IPS-20b (cell line): ENCODE results near the gene SLC9B1.

ENCODE experiments used
- H3K27ac ChIP-seq: one replicate; pipeline ENCODE4 v1.5.1; 2013; ENCODE audit warnings: low read length
- H3K27me3 ChIP-seq: 2 replicates; pipeline ENCODE4 v1.6.1; 2013; ENCODE audit warnings: mild to moderate bottlenecking, low read length, inconsistent platforms; ENCODE audit not compliant: insufficient read depth
- H3K36me3 ChIP-seq: 2 replicates; pipeline ENCODE4 v1.6.1; 2013; ENCODE audit warnings: low read depth, mild to moderate bottlenecking, inconsistent platforms, low read length, moderate library complexity; ENCODE audit not compliant: insufficient read depth
- H3K4me1 ChIP-seq: 2 replicates; pipeline ENCODE4 v1.6.1; 2013; ENCODE audit warnings: mild to moderate bottlenecking, control low read depth, inconsistent platforms, low read length, moderate library complexity; ENCODE audit not compliant: insufficient read depth
- H3K4me3 ChIP-seq: 2 replicates; pipeline ENCODE4 v1.5.1; 2013; ENCODE audit warnings: mild to moderate bottlenecking, low read length, inconsistent platforms
- H3K9ac ChIP-seq: 2 replicates; pipeline ENCODE4 v1.6.1; 2013; ENCODE audit warnings: low read depth, mild to moderate bottlenecking, inconsistent platforms, low read length, moderate library complexity
- H3K9me3 ChIP-seq: 2 replicates; pipeline ENCODE4 v1.6.1; 2013; ENCODE audit warnings: mild to moderate bottlenecking, low read depth, low read length, inconsistent platforms; ENCODE audit not compliant: insufficient read depth

SLC9B1 gene

GRCh38 chr4:103019308-103020124, at the start of gene SLC9B1:
SLC9B1 (minus strand) TSS chr4:103019705; CDS start chr4:102991711, 27,994 bp downstream.
- Histone ChIP-seq H3K27ac (no peak within 1 kb of the TSS), H3K9ac (peak within 1 kb of the TSS; percentile 84; the same call in 1 of the 2 replicates), H3K36me3 (no peaks in the 10 kb centered on the region), H3K4me1 (no peaks in the 10 kb centered on the region), H3K9me3 (peaks cover 4% of the 10 kb centered on the region; the same call in 1 of the 2 replicates), H3K27me3 (no peaks in the 10 kb centered on the region), H3K4me3 (peak within 1 kb of the TSS; percentile 66; the same call in 1 of the 2 replicates)

GRCh38 chr4:103067841-103068547, 48.5 kb upstream of the SLC9B1 start:
- H3K36me3 ChIP-seq = no peaks in the 10 kb centered on the region
- H3K27ac ChIP-seq = no peak overlapping the region
- H3K9me3 ChIP-seq = no peaks in the 10 kb centered on the region
- no peak overlapping the region for H3K4me3 ChIP-seq
- no peaks in the 10 kb centered on the region for H3K27me3 ChIP-seq
- H3K9ac ChIP-seq = no peak overlapping the region
- H3K4me1 ChIP-seq = peaks cover 4% of the 10 kb centered on the region

GRCh38 chr4:103060453-103061148, 41.1 kb upstream of the SLC9B1 start:
- Histone ChIP-seq H3K9ac (no peak overlapping the region), H3K4me1 (no peaks in the 10 kb centered on the region), H3K9me3 (no peaks in the 10 kb centered on the region), H3K27me3 (no peaks in the 10 kb centered on the region), H3K27ac (no peak overlapping the region), H3K36me3 (no peaks in the 10 kb centered on the region), H3K4me3 (no peak overlapping the region)

GRCh38 chr4:103054030-103054429, 34.5 kb upstream of the SLC9B1 start:
- H3K4me3 ChIP-seq = no peak overlapping the region
- no peaks in the 10 kb centered on the region for H3K4me1 ChIP-seq
- H3K9ac ChIP-seq = no peak overlapping the region
- H3K27ac ChIP-seq = no peak overlapping the region
- no peaks in the 10 kb centered on the region for H3K9me3 ChIP-seq
- no peaks in the 10 kb centered on the region for H3K27me3 ChIP-seq
- H3K36me3 ChIP-seq = no peaks in the 10 kb centered on the region

- no peaks in the 10 kb centered on the region for H3K36me3 ChIP-seq
- no peaks in the 10 kb centered on the region for H3K4me1 ChIP-seq
- no peak overlapping the region for H3K4me3 ChIP-seq
- H3K27ac ChIP-seq = no peak overlapping the region
- H3K27me3 ChIP-seq = no peaks in the 10 kb centered on the region
- H3K9me3 ChIP-seq = no peaks in the 10 kb centered on the region
- H3K9ac ChIP-seq = no peak overlapping the region
Measured at GRCh38 chr4:103052779-103053178, 33.3 kb upstream of the SLC9B1 start.

- no peak overlapping the region for H3K27ac ChIP-seq
- H3K4me3 ChIP-seq = no peak overlapping the region
- no peaks in the 10 kb centered on the region for H3K9me3 ChIP-seq
- H3K36me3 ChIP-seq = no peaks in the 10 kb centered on the region
- no peaks in the 10 kb centered on the region for H3K27me3 ChIP-seq
- no peak overlapping the region for H3K9ac ChIP-seq
- no peaks in the 10 kb centered on the region for H3K4me1 ChIP-seq
Measured at GRCh38 chr4:103052145-103052544, 32.6 kb upstream of the SLC9B1 start.

- H3K9me3 ChIP-seq = no peaks in the 10 kb centered on the region
Measured at GRCh38 chr4:103050736-103051436, 31.4 kb upstream of the SLC9B1 start.

GRCh38 chr4:103046416-103047290, 27.1 kb upstream of the SLC9B1 start:
- Histone ChIP-seq H3K27me3 (no peaks in the 10 kb centered on the region), H3K4me3 (no peak overlapping the region), H3K9me3 (no peaks in the 10 kb centered on the region), H3K9ac (no peak overlapping the region), H3K27ac (no peak overlapping the region), H3K4me1 (no peaks in the 10 kb centered on the region), H3K36me3 (no peaks in the 10 kb centered on the region)

More at GRCh38 chr4:103050736-103051436, 31.4 kb upstream of the SLC9B1 start:
- no peak overlapping the region for H3K9ac ChIP-seq
- no peaks in the 10 kb centered on the region for H3K36me3 ChIP-seq
- H3K27me3 ChIP-seq = no peaks in the 10 kb centered on the region
- H3K4me3 ChIP-seq = no peak overlapping the region
- no peaks in the 10 kb centered on the region for H3K4me1 ChIP-seq
- H3K27ac ChIP-seq = no peak overlapping the region

GRCh38 chr4:103044183-103044582, 24.7 kb upstream of the SLC9B1 start:
- H3K9ac ChIP-seq = no peak overlapping the region
- H3K9me3 ChIP-seq = no peaks in the 10 kb centered on the region
- no peak overlapping the region for H3K27ac ChIP-seq
- H3K27me3 ChIP-seq = no peaks in the 10 kb centered on the region
- no peaks in the 10 kb centered on the region for H3K36me3 ChIP-seq
- no peaks in the 10 kb centered on the region for H3K4me1 ChIP-seq
- H3K4me3 ChIP-seq = no peak overlapping the region

GRCh38 chr4:103036169-103036568, 16.7 kb upstream of the SLC9B1 start:
- Histone ChIP-seq H3K27ac (no peak overlapping the region), H3K36me3 (no peaks in the 10 kb centered on the region), H3K9ac (no peak overlapping the region), H3K9me3 (no peaks in the 10 kb centered on the region), H3K4me1 (no peaks in the 10 kb centered on the region), H3K27me3 (no peaks in the 10 kb centered on the region), H3K4me3 (no peak overlapping the region)
